Activated CD8-positive, alpha-beta memory T cell treated with anti-CD3 and anti-CD28 coated beads, Interleukin-2, amount 50 U/mL, for 4 hours (primary cell): ENCODE data around the gene RABEP2.
"Not testable (repeated sequence)": the region's sequence is repeated elsewhere in the genome, so short reads cannot be mapped to it uniquely, and the experiment has no call there.

Experiments used
- DNase-seq: peaks from one replicate; pipeline ENCODE4 v3.0.0-alpha.2; 2020

RABEP2 gene

DNA sequence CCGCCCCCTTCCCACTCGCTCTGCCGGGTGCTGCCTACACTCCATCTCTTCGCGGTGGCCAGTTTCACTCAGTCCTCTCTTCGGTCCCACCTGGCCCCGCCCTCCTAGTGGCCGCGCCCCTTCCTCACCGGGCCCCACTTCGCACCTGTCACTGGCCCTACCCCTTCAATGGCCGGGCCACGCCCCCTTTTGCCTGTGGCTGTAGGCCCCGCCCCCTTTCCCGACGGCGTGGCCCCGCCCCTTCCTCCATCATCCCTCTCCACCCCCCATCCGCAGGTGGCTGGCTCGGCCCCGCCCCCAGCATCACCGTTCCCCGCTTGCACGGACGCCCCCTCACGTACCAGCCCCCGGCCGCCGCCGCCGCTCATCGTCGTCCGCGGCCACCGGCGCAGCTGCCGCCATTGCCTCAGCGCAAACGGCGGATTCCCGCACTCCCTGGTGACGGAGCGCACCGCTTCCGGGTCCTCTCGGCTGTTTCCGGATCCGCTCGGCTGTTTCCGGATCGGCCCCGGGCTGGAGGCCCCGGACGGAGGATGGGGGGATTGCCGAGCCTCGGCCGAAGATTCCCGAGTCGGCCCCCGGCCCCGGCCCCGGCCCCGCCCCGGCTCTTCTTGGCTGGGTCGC lies at the start of gene RABEP2:
TSS of gene RABEP2 (minus strand) at position 477 of the 624 bp plus-strand sequence. CDS start at position 402, 75 bp downstream.
- peak; percentile 95 for DNase-seq

GRCh38 chr16:28974437-28975157 lies 49.6 kb upstream of the RABEP2 start, which contains the start of gene SPNS1:
TSS of gene SPNS1 (plus strand) at chr16:28974778. CDS start at chr16:28975152, 374 bp downstream.
- peak; percentile 90 for DNase-seq

DNA sequence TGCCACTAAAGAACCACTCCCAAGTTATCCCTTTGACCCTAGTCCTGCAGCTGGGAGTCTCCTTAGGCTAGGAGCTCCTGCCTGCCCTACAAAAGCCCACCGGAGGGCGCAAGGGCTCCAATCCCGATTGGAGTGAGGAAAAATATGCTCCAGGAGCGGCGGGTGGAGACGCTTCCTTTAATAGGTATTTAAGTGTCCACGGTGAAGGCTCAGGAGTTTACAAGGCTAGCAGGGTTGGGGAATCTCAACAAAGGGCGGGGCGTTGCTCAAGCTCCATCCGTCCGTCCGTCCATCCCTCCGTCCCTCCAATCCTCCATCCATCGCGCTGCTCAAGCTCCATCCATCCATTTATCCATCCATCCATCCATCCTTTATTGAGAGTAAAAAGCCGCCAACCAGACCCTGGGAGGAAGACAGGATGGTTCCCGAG lies 49.0 kb upstream of the RABEP2 start:
- peak; percentile 46 for DNase-seq

- not testable (repeated sequence) for DNase-seq
Observed at GRCh38 chr16:28969696-28970095, 44.7 kb upstream of the RABEP2 start.

DNA sequence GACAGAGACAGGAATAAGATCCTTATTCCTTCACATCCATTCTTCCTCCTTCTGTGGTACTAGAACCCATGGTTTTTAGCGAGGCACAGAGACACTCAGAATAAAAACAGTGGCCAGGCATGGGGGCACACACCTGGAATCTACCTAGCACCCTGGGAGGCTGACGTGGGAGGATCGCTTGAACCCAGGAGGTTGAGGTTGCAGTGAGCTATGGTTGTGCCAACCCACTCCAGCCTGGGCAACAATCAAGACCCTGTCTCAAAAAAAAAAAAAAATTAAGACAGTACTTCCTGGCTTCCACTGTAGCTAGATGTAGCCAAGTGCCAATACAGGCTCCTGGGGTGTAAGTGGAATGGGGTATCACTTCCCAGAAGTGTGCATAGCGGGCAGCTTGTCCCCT lies 42.1 kb upstream of the RABEP2 start:
- DNase-seq = no peak

GRCh38 chr16:28964496-28964895 lies 39.5 kb upstream of the RABEP2 start:
- DNase-seq = no peak

- no peak for DNase-seq
Observed at GRCh38 chr16:28964072-28964471, 39.0 kb upstream of the RABEP2 start.

DNA sequence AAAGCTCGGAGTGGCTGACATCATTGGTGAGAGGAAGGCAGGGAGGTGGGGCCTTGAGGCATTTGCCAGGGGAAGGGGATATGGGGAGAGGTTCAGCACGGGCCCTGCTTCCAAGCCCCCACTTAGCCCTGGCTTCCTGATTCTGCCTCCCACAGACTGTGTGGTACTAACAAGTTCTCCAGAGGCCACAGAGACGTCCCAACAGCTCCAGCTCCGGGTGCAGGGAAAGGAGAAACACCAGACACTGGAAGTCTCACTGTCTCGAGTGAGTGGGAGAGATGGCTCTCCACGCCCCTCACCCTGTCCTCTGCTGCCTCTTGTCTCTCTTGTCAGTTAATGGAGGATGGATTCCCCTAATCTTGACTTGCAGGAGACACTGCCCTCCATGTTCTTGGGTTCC lies 33.8 kb upstream of the RABEP2 start:
- DNase-seq = no peak

DNA sequence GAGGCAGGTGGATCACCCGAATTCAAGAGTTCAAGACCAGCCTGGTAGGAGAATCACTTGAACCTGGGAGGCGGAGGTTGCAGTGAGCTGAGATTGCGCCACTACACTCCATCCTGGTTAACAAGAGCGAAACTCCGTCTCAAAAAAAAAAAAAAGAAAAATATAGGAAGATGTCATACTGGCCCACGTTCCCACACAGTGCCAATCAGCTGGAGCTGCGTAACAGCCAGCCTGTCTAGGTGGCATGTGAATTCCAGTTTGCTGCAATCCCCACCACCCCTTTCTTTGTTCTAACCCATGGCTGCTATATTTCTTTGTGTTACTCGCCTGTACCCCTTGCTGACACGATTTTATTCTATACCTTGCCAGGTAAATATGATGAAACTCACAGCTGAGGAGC lies 33.2 kb upstream of the RABEP2 start:
- DNase-seq = no peak

- no peak for DNase-seq
Observed at GRCh38 chr16:28951410-28951943, 26.4 kb upstream of the RABEP2 start.

- DNase-seq = peak; percentile 99
Observed at GRCh38 chr16:28950648-28951409, 25.8 kb upstream of the RABEP2 start, which contains the start of gene NFATC2IP. TSS of gene NFATC2IP (plus strand) at chr16:28950937. CDS start at chr16:28951012, 75 bp downstream.

DNA sequence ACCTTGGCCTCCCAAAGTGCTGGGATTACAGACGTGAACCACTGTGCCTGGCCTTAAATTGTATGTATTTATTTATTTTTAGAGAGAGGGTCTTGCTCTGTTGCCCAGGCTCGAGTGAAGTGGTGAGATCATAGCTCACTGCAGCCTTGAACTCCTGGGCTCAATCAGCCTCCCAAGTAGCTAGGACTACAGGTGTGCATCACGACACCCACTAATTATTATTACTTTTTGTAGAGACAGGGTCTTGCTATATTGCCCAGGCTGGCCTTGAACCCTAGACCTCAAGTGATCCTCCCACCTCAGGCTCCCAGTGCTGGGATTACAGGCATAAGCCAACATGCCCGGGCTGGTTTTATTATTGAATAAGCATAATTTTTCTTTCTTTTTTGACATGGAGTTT lies 21.6 kb upstream of the RABEP2 start:
- no peak for DNase-seq

DNA sequence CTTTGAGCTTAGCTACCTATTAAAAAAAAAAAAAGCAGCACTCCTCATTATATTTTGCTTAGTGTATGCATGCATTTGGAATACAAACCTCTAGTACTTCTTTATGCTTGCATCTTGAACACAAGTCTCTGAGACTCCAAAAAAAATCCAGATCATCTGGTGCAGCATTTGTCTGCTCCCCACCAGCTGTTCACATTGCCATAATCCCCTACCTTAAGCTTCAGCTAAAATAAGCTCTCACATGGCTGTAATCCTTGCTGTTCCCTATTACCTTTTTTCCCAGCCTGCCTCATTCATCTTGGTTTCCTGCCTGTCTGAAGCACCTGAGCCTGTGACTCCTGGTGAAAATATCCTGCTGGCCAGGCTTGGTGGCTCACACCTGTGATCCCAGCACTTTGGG lies 18.2 kb upstream of the RABEP2 start:
- no peak for DNase-seq

- not testable (repeated sequence) for DNase-seq
Observed at GRCh38 chr16:28939825-28940224, 14.8 kb upstream of the RABEP2 start.

DNA sequence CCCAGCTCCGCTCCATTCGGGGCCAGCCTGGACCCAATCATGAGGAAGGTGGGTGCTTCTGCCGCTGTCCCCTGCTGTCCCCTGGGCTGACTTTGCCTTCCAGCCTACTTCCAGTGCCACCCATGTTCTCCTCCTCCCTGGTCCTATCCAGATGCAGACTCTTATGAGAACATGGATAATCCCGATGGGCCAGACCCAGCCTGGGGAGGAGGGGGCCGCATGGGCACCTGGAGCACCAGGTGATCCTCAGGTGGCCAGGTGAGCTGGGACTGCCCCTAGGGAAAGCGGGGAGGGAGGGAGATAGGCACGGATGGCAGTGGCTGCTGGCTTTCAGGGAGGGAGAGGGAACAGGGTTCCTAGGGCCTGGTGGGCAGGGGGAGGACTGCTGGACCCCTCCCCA lies 13.7 kb upstream of the RABEP2 start:
- no peak for DNase-seq

- no peak for DNase-seq
Observed at GRCh38 chr16:28937222-28937876, 12.3 kb upstream of the RABEP2 start.

DNA sequence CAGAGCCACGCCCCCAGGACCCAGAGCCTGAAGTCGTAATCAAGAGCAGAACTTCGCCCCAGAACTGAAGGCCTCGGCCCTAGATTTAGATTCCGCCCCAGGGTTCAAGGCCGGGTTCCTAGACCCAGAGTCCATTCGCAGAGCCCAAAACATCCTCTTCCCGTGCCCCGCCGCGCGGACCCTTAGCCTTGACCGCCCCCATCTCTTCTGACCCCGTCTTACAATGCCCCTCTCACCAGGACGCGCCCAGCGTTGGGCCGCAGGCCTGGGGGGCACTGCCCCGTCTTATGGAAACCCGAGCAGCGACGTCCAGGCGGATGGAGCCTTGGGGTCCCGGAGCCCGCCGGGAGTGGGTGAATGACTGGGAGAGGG lies 11.7 kb upstream of the RABEP2 start:
- DNase-seq = no peak

GRCh38 chr16:28935924-28936783 lies 11.1 kb upstream of the RABEP2 start:
- peak; percentile 75 for DNase-seq

DNA sequence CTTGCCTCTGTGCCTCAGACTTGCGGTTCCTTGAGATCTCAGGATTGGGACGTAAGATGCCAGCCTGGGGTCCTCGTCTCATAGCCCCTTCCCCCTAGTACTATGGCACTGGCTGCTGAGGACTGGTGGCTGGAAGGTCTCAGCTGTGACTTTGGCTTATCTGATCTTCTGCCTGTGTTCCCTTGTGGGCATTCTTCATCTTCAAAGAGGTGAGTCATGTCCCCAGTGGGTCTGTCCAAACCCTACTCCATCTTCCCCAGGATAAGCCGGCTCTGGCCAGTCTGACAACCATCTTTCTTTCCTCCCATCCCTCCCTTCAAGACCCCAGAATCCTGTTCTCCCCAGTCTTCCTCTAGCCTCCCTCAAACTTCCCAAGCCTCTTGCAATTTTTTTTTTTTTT lies 10.3 kb upstream of the RABEP2 start:
- no peak for DNase-seq

DNA sequence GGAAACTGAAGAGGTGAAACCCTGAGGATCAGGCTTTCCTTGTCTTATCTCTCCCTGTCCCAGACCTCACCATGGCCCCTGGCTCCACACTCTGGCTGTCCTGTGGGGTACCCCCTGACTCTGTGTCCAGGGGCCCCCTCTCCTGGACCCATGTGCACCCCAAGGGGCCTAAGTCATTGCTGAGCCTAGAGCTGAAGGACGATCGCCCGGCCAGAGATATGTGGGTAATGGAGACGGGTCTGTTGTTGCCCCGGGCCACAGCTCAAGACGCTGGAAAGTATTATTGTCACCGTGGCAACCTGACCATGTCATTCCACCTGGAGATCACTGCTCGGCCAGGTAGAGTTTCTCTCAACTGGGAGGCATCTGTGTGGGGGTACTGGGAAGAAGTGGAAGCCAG lies 8.1 kb upstream of the RABEP2 start:
- no peak for DNase-seq

GRCh38 chr16:28932339-28933141 lies 7.5 kb upstream of the RABEP2 start:
- no peak for DNase-seq
